Inflammatory macrophage treated with lipopolysaccharide for 4 hours (primary cell): ENCODE data around the gene TPM3.
"Not testable (repeated sequence)": the region's sequence is repeated elsewhere in the genome, so short reads cannot be mapped to it uniquely, and the experiment has no call there.

Source experiments
- DNase-seq: peaks from one replicate; pipeline ENCODE4 v3.0.0-alpha.2; 2020

TPM3 gene

DNA sequence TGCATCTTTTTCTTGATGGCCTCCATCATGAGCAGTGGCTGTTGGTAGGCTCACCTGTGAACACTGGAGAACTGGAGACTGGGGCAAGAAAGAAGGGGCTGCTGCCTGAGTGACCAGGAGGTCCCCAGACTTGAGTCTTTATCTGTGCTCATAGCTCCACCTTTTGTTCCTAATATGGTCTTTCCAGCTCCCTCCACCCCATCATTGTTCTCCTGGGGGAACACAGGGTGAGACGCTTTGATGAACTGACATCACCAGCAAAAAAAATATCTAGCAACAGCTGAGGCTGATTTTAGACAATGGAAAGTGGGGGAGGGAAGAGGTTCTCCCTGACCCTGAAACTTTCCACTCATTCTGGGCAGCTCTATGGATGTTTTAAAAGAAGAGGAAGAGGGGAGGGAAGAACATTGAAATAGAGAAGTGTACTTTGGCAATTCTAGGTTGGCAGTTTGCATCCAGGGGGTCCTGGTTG, at the start of gene TPM3:
TSS of gene TPM3 (minus strand) at position 111 of the 472 bp plus-strand sequence. CDS start at position 29, 82 bp downstream.
- DNase-seq: peak; percentile 40

DNA sequence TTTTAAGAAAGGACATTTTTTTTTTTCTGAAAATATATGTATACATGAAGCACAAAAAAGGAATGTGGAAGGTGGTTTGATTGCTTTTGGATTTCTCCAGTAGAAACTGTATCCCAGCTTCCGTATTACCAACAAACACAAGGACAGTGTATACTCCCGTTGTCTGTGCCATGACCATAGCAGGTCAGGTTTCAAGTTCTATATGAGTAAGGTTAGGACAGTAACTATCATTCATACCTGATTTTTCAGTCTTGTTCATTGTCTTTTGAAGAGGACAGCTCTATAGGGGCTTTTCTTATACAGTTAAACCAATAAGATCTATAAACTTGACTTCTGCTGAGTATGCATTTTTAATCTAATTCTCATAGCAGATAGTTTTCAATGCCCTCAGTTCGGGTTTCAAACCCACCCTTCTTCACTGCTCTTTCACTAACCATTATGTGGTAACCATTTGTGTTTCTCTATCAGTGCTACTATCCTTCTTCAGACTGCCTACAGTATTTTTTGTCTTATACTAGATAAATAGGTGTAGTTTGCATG, 48.5 kb upstream of the TPM3 start:
- no peak for DNase-seq

- no peak for DNase-seq
These were observed 47.6 kb upstream of the TPM3 start for GRCh38 chr1:154239491-154239890.

- DNase-seq: no peak
These were observed 46.1 kb upstream of the TPM3 start for GRCh38 chr1:154237880-154238506.

- DNase-seq: no peak
These were observed 45.5 kb upstream of the TPM3 start for GRCh38 chr1:154237435-154237834.

- no peak for DNase-seq
These were observed 45.0 kb upstream of the TPM3 start for GRCh38 chr1:154236855-154237254.

GRCh38 chr1:154233127-154233526, 41.2 kb upstream of the TPM3 start:
- not testable (repeated sequence) for DNase-seq

- DNase-seq: not testable (repeated sequence)
These were observed 39.2 kb upstream of the TPM3 start for GRCh38 chr1:154231112-154231511.

GRCh38 chr1:154225370-154225769, 33.5 kb upstream of the TPM3 start:
- DNase-seq: no peak

DNA sequence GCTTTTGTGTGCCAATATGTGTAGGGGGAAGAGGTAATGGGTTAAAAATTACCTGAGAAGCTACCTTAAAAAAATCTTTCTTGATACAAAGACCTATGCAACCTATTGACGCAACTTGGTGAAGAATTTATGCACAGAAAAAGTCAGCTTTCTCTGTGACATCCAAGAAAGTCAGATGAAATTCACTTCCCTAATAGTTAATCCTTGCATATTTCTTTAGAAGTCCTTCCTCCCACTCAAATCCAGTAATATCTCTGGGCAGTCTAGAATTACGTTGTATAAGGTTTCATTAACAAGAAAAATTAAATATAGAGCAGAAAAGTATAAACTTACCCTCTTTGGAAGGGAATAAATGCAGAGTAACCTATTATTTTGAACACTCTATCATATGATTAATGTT, 31.7 kb upstream of the TPM3 start:
- DNase-seq: peak; percentile 66

DNA sequence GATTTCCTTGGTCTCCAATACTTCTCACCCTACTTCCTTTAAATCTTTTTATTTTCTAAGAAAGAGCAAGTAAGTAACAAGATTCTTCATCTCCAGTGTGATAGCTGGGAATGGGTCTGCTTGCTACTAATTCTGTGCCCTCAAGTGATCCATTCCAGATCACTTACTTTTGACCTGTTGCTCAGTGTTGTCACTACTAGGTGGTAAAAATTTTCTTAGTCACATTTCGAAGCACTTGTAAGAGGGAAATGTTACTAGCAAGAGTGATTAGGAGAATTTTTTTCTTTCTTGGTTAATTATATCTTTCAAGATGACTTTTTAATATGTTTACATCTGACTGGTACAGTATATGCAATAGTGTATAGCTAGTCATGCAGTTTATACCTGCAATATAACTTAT, 31.0 kb upstream of the TPM3 start:
- DNase-seq: no peak

- DNase-seq: no peak
These were observed 30.6 kb upstream of the TPM3 start for GRCh38 chr1:154222518-154222917.

GRCh38 chr1:154221278-154222001, 29.5 kb upstream of the TPM3 start:
- DNase-seq: peak; percentile 44

DNA sequence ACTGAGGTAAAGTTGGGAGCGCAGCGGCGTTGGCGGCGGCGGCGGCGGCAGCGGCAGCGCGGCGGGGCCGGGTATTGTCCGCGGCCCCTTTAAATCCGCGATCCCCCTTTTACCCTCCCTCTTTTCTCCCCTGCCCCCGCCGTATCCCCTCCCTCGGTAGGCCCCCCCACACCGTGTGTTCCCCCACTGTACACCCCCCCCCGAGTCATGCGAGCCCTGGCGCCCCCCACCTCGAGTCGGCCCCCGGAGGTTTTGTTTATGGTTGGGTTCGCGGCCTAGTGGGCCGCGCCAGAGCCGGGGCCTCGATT, 29.0 kb upstream of the TPM3 start:
- DNase-seq: no peak

DNA sequence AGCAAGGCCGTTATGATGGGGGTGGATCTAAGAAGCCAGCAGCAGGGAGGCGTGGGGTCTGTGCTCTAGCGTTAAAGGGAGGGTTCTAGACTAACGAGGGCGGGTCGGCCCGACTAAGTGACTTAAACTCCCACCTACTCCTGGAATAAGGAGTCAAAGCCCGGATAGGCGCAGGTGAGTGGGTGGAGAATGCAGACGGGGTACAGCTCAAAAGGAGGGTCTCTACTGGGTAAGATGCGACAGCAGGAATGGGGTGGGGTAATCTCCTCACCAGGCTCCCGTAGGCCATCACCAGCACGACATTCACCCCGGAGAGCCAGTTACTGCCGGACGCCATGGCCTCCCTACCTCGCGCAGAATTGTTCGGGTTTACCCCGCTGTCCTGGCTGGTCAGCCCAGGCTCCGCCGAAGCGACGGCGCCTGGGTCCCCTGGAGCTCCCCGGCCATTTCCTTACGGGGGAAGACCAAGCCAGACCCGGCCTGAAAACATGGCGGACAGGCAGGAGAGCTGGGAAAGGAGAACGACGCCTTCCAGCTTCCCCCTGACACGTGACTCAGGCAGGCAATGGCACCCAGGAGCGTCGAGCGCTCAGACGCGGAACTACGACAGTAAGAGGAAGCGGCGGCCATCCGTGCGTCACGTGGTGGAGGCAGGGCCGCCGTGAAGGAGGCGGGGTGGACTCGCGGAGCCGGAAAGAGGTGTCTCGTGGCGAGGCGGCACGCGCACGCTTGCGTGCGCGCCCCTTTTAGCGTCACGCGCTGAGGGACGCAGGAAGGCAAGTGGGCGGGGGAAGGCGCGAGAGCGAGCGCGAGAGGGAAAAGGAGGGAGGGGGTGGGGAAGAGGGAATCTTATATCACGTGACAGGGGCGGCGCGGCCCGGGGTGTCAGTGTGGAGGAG, 28.4 kb upstream of the TPM3 start, which contains the start of gene UBAP2L:
TSS of gene UBAP2L (plus strand) at position 885 of the 899 bp plus-strand sequence. CDS start 4,169 bp downstream, outside the sequence.
- peak; percentile 100 for DNase-seq

GRCh38 chr1:154219541-154219940, 27.6 kb upstream of the TPM3 start:
- peak; percentile 56 for DNase-seq

- no peak for DNase-seq
These were observed 26.6 kb upstream of the TPM3 start for GRCh38 chr1:154218545-154218944.

DNA sequence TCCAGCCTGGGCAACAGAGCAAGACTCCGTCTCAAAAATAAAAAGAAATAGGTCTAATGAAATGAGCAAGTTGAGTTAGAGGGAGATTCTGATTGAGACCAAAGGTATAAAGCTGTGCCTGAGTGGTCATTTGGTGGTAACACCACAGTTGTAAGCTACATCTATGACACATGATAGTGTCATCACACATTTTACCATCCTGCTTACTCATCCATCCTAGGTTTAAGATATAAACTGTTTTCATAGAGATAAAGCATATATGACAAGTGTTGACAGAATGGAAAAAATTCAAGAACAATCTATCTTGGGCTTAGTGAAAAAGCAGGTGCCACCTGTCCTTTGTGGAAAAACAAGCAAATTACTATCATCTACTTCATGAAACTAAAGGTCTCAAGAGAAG, 21.4 kb upstream of the TPM3 start:
- no peak for DNase-seq

DNA sequence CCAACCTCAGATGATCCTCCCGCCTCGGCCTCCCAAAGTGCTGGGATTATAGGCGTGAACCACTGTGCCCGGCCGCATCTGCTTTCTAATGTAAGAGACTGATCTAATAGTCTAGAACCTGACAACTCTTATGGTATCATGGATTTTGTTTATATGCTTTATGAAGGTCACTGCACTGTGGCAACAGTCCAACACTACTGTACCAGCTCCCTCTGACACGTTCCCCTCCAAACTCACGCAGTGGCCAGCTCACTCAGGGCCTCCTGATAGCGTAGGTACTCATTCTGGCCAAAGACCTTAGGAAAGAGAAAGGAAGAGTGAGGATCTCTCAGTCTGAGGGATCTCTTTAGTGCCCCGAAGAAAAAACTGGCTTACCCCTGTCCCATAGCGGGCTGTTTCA, 20.2 kb upstream of the TPM3 start:
- DNase-seq: no peak

GRCh38 chr1:154208677-154209388, 16.9 kb upstream of the TPM3 start:
- DNase-seq: peak; percentile 64

DNA sequence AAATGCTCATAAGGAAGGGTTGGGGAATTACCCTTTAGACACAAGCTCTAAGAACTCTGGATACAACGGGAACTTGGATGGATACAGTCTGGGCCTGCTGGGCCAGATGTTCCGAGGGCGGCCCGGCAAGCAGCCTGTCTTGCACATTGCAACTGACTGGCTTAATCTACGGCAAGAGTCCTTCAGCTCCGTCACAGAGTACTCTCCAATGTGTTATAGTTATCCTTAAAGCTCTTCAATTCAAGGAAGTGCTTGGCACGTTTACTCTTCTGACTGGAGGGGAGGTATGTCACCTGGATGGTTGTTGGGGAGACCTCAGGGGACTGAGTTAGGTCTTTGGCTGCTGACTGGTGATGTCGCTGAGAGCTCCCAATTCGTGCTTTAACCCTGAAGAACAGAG, 15.4 kb upstream of the TPM3 start:
- no peak for DNase-seq

GRCh38 chr1:154206196-154206595, 14.3 kb upstream of the TPM3 start, which contains the start of gene CFAP141:
Gene CFAP141, minus strand, starts transcription at chr1:154206333. Its CDS starts 26 bp downstream, at chr1:154206307.
- no peak for DNase-seq
